GM19324 (cell line): Measurements from ENCODE around the gene PLA2R1.

Experiments
- ATAC-seq: cut with Tn5 transposase; IDR thresholded peaks from one replicate; pipeline ENCODE4 v1.9.1; 2021; ENCODE audit warnings: mild to moderate bottlenecking, moderate library complexity; ENCODE audit not compliant: unreplicated experiment, low FRiP score

PLA2R1 gene

DNA sequence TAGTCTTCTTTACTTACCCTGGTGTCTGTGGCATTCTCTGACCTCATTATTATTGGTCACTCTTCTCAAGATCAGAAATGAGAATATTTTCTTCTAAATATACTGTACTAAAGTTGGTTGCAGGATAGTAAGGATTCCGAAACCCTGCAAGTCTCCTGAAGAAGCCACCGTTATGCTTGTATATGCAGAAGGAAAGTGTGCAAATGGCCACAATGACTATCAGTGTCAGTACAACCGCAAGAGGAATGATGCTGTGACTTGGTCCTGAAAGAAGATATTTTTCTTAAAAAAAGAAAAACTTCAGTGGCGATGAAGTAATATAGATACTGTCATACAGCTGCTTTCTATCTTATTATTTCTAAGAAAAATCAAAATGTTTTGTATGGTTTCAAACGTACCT is 120.7 kb downstream of the PLA2R1 start:
- ATAC-seq, result no peak

DNA sequence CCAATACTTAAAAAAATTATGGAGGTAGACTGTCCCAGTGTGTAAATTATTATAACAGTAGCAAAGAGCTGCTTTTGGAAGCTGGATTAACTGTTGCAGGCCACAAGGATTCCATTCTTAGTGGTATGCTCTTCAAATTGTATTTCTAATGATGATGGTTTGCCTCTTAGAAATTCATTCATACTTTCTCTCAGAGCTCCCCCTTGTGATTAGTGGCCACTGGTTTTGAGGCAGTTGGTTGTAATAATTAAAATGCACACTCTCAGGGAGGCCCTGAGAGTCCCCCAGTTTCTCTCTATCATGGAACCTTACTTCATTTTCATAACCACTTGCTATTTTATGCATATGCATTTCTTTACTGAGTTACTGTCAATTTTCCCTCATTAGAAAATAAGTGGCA is 122.5 kb downstream of the PLA2R1 start:
- no peak for ATAC-seq

DNA sequence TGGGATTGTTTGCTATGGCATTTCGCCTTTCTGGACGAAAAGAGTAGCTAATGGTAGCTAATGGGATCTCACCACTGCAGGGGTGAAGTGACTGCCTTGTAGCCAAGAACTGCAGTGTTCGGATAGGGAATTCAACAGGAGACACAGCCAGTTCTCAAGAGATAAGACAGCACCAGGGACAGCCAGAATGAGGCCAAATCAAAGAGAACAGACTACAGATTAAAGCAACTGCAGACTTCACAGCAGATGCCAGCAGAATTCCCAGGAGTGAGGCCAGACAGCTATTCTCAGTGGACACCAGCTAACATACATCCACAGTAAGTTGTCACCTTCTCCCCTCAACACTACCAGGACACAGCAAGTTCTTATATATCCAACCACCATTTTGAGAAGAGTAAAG is 124.0 kb downstream of the PLA2R1 start:
- no peak for ATAC-seq

DNA sequence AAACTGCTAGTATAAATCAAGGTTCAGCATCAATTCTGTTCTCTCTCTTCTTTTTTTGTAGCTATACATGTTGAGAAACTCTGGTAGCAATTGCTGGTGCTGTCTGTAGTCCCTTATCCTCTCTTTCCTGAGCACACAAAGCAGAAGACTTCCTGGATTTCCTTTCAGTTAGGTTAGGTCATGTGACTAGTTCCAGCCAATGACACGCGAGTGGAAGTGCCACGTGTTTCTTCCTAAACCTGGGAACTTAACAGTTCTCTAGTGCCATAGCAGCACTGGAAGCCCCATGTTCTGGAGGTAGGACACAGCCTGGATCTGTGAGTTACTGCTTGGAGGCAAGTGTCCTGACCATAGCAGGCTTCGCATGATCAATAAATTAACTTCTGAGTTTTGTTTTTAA is 125.9 kb downstream of the PLA2R1 start:
- no peak for ATAC-seq

DNA sequence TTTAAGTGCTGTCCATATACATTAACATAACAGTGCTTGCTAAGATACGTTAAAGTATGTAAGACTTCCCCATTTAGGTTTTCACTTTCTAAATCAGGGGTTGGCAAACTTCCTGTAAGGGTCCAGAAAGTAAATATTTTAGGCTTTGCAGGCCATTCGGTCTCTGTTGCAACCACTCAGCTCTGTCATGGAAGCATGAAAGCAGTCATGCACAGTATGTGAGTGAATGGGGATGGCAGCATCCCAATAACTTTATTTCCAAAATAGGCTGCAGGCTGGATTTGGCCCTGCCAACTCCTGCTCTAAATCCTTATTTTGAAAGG is 128.7 kb downstream of the PLA2R1 start:
- peak; percentile 85 for ATAC-seq

DNA sequence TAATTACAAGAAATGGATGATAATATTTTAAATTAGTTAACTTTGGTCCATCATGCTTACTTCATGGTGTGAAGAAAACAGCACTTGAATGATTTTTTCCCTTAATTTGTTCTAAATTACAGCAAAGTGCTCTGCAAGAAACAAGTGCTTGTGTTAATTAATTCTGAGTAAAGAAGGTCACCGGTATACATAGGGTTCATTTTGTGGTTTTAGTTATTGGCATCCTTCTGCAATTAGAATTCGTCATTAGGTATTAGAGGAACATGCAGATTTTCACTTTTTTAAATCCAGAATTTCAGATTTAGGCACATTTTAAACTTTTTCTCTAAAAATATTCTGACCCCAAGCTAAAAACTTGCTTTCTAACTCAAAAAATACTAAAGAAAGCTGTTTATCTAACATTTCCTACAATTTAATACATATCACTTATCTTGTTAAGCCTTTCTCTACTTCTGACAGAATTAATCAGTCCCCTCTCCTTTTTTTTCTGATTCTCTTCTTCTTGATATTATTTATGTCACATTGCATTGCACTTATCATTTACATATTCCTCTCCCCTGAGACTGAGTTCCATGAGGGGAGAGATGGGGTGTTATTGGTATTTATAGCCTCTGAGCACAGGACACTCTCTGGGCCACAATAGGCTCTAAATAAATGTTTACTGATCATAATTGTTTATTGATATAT is 129.2 kb downstream of the PLA2R1 start:
- no peak for ATAC-seq

DNA sequence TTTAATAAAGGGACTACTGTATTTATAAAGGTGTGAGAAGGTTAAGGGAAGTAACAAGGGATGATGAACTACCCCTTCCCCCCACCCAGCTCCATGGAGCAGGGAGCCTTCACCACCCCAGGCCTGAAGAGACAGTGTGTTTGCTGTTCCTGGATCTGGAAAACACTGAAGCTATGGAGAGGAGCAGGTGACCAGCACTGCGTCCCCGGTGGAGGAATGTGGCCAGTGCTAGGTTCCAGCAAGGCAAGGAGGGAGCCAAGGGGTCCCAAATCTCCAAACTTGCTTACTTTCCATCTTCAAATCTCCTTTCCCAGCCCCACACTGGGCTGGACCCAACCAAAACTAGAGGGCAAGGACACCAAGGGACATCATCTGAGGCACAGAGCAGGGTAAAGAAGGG is 135.7 kb downstream of the PLA2R1 start:
- ATAC-seq, result no peak

DNA sequence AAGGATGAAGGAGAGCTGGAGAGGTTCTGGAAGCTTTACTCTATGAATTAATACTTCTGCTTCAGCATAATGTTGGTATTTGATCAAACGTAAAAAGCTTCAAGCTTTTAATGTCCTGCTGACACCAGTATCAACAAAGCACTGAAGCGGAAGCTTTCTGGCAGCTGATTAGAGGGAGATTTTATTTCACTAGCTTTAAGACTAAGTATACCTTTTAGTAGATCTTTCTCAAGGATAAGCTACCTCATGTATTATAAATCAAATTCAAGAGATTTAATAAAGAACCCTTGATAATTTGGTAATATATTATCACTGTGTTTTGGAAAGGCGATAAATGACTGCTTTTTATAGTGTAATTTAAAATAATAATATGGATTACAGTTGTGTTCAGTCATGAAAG is 136.4 kb downstream of the PLA2R1 start:
- no peak for ATAC-seq

DNA sequence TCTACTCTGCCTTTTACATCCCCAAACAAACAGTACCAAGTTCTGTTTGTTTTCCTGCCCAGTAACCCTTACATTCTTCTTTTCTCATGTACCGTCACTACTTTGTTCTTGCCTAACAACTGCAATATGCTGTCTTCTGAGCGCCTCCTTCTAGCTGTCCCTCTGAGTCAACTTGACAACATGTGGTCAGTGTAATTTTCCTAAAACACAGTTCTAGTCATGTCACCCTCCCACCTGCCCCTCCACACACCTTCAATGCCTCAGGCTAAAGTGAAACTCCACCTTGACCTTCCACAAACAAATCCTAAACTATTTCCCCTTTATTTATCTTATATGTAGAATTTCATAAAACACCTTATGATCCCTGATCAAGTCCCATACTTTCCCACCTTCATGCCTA is 139.9 kb downstream of the PLA2R1 start:
- peak; percentile 55 for ATAC-seq

DNA sequence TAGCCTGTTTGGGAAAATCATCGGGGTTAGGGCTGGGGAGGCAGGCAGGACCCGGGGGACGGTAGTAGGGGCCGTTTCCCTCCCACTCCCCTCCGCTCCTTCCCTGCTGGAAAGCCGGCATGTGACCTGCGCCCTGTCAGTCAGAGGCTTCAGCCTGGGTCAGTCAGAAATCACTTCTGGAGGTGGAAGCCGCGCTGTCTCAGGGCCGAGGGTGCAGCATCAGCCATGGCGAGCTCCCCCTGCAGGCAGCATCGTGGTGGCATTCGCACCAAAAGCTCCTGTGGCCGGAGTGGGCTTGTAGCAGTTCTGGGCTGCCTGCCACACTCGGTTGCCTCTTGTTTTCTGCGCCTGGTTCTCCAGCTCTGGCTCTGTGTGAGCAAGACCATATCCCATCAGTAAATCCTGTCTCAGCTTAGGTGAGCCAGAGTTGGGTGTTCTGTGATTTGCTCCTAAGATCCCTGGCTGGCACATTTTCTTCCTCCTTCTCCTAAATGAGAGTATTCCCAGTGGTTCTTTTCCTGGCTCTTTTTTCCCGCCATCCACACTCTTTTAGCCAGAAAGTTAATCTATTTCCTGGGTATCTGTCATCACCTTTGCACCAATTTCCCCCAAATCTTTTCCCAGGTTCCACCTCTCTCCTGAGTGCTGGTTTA is 140.5 kb downstream of the PLA2R1 start:
- peak; percentile 92 for ATAC-seq

DNA sequence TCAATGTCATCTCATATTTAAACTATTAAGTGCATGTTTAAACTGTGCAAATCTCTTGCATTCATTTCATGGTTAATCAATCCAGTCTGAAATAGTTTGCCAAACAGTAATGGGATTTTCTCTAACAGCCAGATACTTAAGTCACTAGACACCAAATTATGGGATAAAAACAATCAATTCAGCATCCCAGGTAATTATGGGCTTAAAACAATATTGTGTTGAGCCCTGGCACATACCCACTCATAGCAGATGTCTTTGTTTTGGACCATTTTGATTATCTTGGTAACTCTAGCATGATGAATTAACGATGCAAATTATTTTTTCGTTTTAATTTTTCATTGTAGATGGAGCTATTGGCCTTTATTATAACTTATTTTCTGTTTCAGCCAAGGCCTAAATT is 145.9 kb downstream of the PLA2R1 start:
- ATAC-seq, result no peak

DNA sequence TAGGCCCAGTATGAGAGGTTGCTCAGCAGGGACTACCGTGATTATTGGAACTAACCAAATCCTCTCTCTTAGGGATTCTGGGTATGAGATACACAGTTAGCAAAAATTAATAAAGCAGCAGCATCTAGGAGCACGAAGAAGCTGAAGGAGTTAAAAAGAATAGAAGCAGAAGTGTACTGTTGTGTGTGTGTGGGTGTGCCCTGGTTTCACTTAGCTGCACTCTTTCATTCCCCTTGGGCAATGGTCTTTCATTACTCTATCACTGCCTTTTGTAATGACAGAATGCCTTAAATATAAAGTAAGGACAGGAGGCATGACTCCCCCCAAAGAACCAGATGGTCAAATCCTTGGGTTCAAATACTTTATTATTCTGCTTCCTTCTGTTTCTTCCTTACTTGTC is 148.5 kb downstream of the PLA2R1 start:
- no peak for ATAC-seq

DNA sequence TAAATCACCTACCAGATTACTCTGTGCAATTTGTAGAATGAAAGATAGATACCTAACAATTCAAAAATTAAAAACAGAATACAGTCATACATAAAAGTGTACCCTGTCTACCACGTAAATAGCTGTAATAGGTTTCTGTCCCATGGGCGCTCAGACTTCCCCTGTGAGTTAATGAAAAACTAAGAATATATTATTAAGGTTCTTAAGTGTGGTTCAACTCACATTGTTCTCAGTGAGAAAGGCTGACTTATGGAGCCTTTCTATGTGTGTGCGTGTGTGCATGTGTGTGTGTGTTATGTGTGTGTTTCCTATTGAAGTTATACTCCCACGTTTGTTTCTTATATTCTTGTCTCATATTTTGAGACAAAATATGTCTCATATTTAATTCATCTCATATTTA is 149.8 kb downstream of the PLA2R1 start:
- no peak for ATAC-seq

DNA sequence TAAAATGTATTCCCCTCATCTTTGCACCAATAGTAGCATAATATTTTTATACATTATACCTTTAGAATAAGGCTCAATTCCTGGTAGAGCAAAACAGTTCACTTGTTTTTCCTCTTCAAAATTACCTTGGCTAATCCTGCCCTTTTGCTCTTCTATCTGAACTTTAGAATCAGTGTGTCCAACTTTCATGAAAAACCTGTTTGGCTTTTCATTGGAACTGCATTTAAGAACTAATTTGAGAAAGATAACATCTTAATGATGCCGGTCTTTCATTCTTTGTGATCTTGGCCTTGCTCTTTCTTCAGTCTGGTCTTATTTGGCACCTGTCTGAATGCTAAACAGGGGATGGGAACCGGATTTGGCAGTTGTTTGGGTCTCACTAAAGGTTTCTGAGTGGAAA is 151.5 kb downstream of the PLA2R1 start:
- no peak for ATAC-seq

DNA sequence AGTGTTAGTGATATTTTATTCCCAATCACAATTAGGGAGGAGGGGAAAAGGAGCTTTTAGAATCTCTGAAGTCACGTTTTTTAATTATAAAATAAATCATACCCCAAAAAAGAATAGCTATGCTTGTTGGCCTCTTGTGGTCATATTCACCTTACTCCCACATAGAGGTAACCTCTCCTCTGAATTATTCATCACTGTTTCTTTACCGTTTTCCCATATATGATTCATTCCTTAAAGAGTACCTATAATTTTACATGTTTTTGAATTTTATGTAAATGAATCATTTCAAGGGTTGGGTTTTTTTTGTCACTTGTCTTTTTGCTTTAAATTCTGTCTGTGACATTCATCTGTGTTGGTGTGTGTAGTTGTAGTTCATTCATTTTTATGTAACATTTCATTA is 153.8 kb downstream of the PLA2R1 start:
- no peak for ATAC-seq

DNA sequence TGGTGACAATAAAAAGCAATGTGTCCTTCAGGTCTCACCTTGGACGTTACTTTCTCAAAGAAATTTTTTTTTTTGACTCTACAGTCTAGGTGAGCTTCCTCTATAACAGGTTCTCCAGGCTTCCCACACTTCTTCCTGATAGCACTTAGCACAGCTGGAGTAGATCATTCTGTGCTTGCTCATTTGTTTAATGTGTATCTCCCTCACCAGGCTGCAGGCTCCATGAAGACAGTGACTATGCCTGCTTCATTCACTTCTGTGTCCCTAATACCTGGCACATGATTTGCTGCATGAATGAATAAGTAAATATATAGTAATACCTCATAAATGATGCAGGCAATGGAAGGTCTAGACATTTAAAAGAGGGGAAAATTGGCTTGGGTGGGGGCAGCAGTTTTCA is 154.5 kb downstream of the PLA2R1 start:
- no peak for ATAC-seq

DNA sequence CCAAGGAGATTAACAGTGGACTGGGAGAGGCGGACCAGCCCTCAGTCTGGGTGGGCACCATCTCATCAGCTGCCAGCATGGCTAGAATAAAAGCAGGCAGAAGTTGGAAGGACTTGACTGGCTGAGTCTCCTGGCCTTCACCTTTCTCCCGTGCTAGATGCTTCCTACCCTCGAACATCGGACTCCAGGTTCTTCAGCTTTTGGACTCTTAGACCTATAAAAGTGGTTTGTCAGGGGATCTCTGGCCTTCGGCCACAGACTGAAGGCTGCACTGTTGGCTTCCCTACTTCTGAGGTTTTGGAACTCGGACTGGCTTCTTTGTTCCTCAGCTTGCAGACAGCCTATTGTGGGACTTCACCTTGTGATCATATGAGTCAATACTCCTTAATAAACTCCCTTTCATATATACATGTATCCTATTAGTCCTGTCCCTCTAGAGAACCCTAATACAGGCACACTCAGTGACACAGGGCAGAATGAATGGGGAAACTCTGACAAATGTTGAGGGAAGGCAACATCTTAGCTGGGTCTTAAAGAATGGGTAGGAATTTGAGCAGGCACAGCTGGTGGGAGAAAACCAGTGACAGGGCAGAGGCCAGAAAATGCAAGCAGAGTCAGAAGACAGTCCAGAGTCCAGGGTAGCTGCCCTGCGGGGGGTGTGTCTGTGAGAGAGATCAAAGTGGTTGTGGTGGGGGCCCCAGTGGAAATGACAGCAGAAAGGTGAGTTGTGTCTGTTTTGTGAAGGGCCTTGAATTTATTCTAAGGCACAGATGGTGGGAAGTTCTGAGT is 156.3 kb downstream of the PLA2R1 start:
- ATAC-seq, result no peak

DNA sequence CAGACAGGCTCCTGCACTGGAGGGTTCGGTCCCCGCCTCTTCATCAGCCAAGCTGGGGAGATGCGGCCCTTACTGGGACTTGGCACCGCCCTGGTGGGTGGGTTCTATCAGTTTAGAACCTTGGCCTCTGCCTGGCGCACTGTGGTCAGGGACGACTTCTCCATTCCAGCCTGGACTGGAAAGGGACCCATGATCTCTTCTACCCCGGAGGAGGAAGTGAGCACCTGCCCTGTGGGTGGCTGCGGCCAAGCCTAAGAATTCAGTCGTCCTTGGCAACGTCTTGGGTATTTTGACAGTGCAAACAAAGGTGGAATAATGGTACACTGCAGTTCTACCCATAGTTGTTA is 157.5 kb downstream of the PLA2R1 start:
- ATAC-seq, result peak; percentile 51

DNA sequence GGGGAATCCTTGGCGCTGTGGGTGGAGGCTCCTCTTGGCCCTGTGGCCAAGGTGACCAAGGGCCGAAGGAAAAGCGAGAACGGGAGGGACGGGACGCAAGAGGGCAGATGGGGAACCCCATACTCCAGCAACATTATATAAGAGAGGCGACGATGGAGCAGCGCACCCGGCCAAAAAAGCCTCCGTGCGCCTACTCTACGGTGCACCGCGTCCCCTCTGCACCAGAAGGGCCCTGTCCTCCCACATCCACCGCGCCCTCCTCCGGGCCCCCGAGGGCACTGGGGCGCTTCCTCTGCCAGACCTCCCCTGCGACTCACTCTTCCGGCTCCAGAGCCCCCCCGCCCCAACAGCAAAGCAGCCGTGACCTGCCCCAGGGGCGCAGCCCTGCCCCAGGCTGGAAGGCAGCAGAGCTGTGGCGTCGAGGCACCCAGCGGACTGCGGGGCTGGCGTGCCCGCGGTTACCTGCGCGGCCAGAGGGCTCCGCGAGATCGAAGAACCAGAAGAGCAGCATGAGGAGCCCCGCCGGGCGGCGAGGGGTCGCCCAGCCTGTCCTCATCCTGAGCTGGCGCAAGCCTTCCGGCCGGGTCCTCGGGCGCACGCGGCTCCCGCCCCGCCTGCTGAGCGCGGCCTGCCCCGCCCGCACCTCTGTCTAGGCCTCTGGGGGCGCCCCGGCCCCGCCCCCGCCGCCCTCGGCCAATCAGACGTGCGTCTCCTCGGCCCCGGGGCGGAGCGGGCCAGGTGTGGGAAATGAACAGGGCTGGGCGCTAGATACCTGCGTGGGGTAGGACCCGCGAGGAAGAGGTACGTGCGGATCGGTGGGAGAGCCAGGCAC is 158.1 kb downstream of the PLA2R1 start, which contains the start of gene LY75:
Gene LY75, minus strand, starts transcription at position 630 of the 832 bp plus-strand sequence.
- ATAC-seq, result peak; percentile 90

DNA sequence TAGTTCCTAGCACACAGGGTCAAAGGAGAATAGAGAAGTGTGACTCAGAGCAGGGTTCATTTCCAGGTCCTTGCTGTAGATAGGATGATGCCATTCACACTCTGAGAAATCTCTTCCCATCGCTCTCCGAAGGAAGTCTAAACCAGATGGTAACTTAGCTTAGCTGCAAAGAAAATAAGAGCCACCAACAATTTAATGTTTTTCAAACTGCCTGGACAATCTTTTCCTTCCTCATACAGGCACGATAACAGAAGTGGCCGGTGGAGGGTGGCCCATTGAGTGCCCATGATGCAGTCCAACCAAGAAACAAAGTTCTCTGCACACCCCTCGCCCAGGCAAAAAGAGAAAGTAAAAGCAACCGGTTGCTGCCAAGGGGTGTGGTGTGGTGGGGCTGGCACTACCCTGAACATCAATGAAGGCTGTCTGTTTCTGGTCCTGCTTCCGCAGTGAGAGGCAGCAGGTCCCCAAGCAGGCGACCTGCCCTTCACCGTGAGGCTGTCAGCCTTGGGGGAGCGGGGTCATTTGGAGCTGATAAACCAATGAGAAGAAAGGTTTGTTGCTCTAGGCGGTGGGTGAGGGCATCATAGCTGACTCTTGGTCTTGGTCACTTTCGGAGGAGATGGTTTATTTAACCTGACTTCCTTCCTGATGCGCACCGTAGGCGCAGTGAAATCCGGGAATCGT is 158.8 kb downstream of the PLA2R1 start:
- ATAC-seq, result peak; percentile 49
